Measurements from ENCODE around the gene NUTF2. TPM values are rescaled to one million over a fixed set of nuclear protein-coding genes. Genes with fewer than 3 reads are reported as not detected.

The NUTF2 gene
- total RNA-seq, 1 experiment from 2014 or later = 145 TPM

GRCh38 chr16:67800338-67800926 is 46.3 kb upstream of the NUTF2 start:
- BruUV-seq (replicated peaks) = no TSS peak
- no peaks in the 10 kb centered on the region for H3K27me3 ChIP-seq (ENCODE audit: insufficient read depth, low read length)
- peaks cover 37% of the 10 kb centered on the region for H3K79me2 ChIP-seq (ENCODE audit: insufficient read depth, low read length)
- POLR2A ChIA-PET = no interaction called here
- H3K4me2 ChIP-seq (ENCODE audit: low read length) = peak overlapping the region; percentile 21; the same call in 1 of the 2 replicates
- no peaks in the 10 kb centered on the region for H3K9me3 ChIP-seq (ENCODE audit: control insufficient read depth in 1 of 2, insufficient read depth in 1 of 2, low read depth in 1 of 2, low read length in 2 of 2)
- no peaks in the 10 kb centered on the region for H4K20me1 ChIP-seq (ENCODE audit: insufficient read depth)
- ATAC-seq = no peak
- H3K9ac ChIP-seq (ENCODE audit: low read length) = no peak overlapping the region
- CTCF ChIA-PET = interaction anchor here (0.9 kb wide), 1 partner anchor 16 kb away, joined by 4 read pairs; no protein-coding TSS in a partner anchor
- no peak overlapping the region for H3K27ac ChIP-seq (ENCODE audit: low read depth, low read length)
- DNase-seq (ENCODE audit: low read depth, low spot score) = no peak
- H3K4me3 ChIP-seq (replicated peaks in 1 of 2; ENCODE audit: low read depth in 1 of 2, low read length in 2 of 2) = no peak overlapping the region
- peaks cover 7 to 15% of the 10 kb centered on the region in 2 experiments; a peak in 3 of 4 replicates for H3K4me1 ChIP-seq (ENCODE audit: control insufficient read depth in 1 of 2, insufficient read depth in 2 of 2, low read length in 2 of 2)
- TF ChIP-seq POLR2A (IDR thresholded peaks at IDR 0.05; ENCODE audit: borderline replicate concordance, extremely low read depth, insufficient read depth, insufficient read length) (no peak), REST (IDR thresholded peaks at IDR 0.05; ENCODE audit: low read depth) (no peak), FOSL1 (IDR thresholded peaks at IDR 0.05; ENCODE audit: low read depth) (no peak), EZH2 (IDR thresholded peaks at IDR 0.05) (no peak), EGR1 (IDR thresholded peaks at IDR 0.05; ENCODE audit: low read depth) (no peak), POLR2AphosphoS5 (IDR thresholded peaks at IDR 0.05; ENCODE audit: low read depth, low read length) (no peak), SP1 (IDR thresholded peaks at IDR 0.05; ENCODE audit: low read depth) (no peak), TCF7L2 (IDR thresholded peaks at IDR 0.05; ENCODE audit: borderline replicate concordance, extremely low read depth, insufficient read depth, insufficient read length) (no peak), ATF3 (IDR thresholded peaks at IDR 0.05) (no peak), CEBPB (IDR thresholded peaks at IDR 0.05; ENCODE audit: low read depth) (no peak), ZFX (IDR thresholded peaks at IDR 0.05) (no peak), CBX3 (IDR thresholded peaks at IDR 0.05; ENCODE audit: low read depth) (no peak), ELF1 (IDR thresholded peaks at IDR 0.05; ENCODE audit: borderline replicate concordance, low read depth) (no peak), SRF (IDR thresholded peaks at IDR 0.05; ENCODE audit: low read depth) (no peak), EZH2phosphoT487 (IDR thresholded peaks at IDR 0.05; ENCODE audit: borderline replicate concordance) (no peak)
- no peak overlapping the region for H2AFZ ChIP-seq (ENCODE audit: low read depth, low read length, poor library complexity, severe bottlenecking)
- no peaks in the 10 kb centered on the region for H3K9me2 ChIP-seq (ENCODE audit: insufficient read depth)
- RAD21 ChIA-PET (ENCODE audit: low non-redundant PET in 1 of 2, low total read pairs in 2 of 2, uncharacterized antibody in 2 of 2, unreplicated experiment in 2 of 2) = no interaction called here
- peaks cover 5 to 6% of the 10 kb centered on the region in 2 experiments; a peak in 2 of 4 replicates for H3K36me3 ChIP-seq (ENCODE audit: control insufficient read depth in 1 of 2, insufficient read depth in 2 of 2, low read length in 2 of 2)
- intact Hi-C loops (cut with micrococcal nuclease) = loop anchor here (10.0 kb wide), 1 partner anchor 276 kb away; the partner anchor contains the start of gene RIPOR1
